Liver (tissue), 3 donors: ENCODE measurements around the gene SOX8.

Source experiments
- CTCF ChIP-seq: fragments of 150-350 bp; IDR thresholded peaks from 2 replicates; pipeline ENCODE4 v1.5.1; 2017; ENCODE audit warnings: improper control_type of control experiment, low read depth, low read length; ENCODE audit not compliant: missing input control
- GABPA ChIP-seq, 2 donors: IDR thresholded peaks in 1 of 2; conservative IDR thresholded peaks in 1 of 2; 2 replicates each; pipeline ENCODE4 v1.6.1; 2016; ENCODE audit warnings: antibody characterized with exemption in 2 of 2, mild to moderate bottlenecking in 1 of 2, moderate library complexity in 1 of 2
- donor health status: healthy.
- donor health status: healthy.

- TF ChIP-seq CTCF: no peak
- TF ChIP-seq GABPA (IDR thresholded peaks at IDR 0.05 in 1 of 2, conservative IDR thresholded peaks at IDR 0.05 in 1 of 2): no peak
Observed at GRCh38 chr16:951660-952301, 29.8 kb upstream of the SOX8 start.
